AG09309 (cell line): ENCODE data around the gene RSPH9.
"Not testable (repeated sequence)": the region's sequence is repeated elsewhere in the genome, so short reads cannot be mapped to it uniquely, and the experiment has no call there.

Experiments used
- DNase-seq: peaks from one replicate; pipeline ENCODE4 v3.0.0-alpha.2; 2010; ENCODE audit warnings: low read depth
- H3K4me3 ChIP-seq: 2 replicates; pipeline ENCODE4 v1.5.1; 2011; ENCODE audit warnings: mild to moderate bottlenecking, low read depth, low read length, moderate library complexity; ENCODE audit not compliant: control insufficient read depth
- CTCF ChIP-seq: IDR thresholded peaks from 2 replicates; pipeline ENCODE4 v1.5.1; 2011; ENCODE audit warnings: mild to moderate bottlenecking, low read depth, low read length, inconsistent platforms; ENCODE audit not compliant: insufficient read depth, control insufficient read depth; ENCODE audit errors: missing control alignments

The RSPH9 gene

GRCh38 chr6:43657221-43657802, 12.5 kb downstream of the RSPH9 start:
- H3K4me3 ChIP-seq = no peak overlapping the region
- no peak for TF ChIP-seq CTCF
- DNase-seq = no peak

- DNase-seq = no peak
- H3K4me3 ChIP-seq = no peak overlapping the region
- TF ChIP-seq CTCF = no peak
Observed at GRCh38 chr6:43658161-43658560, 13.3 kb downstream of the RSPH9 start.

DNA sequence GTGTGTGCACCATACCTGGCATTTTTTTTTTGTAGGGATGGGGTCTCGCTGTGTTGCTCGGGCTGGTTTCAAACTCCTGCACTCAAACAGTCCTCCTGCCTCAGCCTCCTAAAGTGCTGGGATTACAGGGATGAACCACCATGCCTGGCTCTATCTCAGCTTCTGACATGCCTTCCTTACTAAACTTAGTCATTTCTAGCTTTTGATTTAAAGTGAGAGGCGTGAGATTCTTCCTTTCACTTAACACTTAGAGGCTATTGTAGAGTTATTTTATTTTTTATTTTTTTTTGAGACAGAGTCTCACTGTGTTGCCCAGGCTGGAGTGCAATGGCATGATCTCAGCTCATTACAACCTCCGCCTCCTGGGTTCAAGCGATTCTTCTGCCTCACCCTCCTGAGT, 18.1 kb downstream of the RSPH9 start:
- not testable (repeated sequence) for DNase-seq, H3K4me3 ChIP-seq

GRCh38 chr6:43665376-43665775, 20.5 kb downstream of the RSPH9 start:
- TF ChIP-seq CTCF = no peak
- no peak for DNase-seq
- no peak overlapping the region for H3K4me3 ChIP-seq

DNA sequence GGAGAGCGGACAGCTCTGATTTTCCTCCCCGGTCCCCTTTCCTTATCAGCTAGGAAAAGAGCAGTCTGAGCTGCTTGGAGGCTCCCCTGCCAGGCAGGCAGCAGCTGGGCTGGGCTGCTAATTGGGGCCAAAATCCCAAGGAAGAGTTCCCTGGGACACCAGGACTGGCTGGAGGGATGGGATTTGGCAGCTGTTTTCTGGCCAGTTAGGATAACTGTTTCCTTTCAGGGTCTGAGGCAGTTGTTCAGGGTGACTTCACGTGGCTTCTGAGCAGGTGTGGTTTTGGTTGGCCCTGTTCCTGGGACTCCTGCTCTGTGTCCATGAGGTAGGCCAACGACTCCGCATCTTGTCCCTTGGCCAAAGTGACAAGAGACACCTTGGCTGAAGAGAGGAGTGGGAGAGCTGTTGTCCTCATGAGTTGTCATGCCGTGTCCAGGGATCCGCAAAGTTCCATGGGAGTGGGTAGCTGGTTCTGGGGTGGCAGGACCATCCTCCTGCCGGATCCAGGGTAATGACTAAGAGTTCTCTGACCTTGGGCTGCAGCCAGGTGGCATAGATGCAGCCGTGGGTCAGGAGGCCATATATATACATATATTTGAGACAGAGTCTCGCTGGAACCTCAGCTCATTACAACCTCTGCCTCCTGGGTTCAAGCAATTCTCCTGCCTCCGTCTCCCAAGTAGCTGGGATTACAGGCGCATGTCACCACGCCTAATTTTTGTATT, 21.5 kb downstream of the RSPH9 start:
- no peak for TF ChIP-seq CTCF
- H3K4me3 ChIP-seq = no peak overlapping the region
- no peak for DNase-seq

DNA sequence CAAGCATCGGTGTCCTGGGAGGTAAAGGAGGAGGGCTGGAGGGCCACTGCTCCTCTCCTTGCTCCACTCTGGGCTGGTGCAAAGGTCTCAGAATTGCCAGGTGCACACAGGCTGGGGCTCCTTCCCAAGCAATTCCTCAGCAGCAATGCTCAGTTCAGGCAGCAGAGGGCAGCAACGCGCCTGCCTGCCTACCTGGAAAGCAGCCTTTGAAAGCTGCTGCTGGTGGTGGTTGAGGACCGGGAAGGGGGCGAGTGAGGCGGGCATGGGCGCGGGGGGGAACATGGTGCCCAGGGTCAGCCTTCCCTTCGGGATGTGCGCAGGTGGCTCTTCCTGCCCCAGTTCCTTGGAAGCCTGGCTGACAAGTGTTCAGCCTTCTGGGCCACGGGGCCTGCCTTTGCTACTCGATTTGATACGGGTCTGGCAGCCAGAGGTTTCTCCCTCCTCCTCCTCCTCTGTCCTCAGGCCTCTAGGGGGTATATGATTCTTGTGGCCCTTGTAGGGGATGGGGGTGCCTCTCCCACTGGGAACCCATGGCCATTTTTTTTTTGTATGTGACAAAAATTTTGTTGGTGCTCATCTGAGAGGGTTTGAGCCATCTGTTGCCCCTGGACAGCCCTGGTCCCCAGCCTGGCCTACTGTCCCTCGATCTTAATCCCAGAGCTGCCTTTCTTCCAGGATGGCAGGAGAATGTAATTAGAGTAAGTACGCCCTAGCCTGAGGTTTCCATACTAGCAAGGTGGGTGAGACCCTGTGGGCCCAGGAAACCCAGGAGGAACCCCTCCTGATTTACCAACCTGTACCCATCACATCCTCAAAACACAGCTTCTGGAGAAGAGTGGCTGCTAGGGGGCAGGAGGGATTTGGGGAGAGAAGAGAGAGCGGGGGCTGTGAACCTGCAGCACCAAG, 22.7 kb downstream of the RSPH9 start:
- TF ChIP-seq CTCF = peak; percentile 99
- no peak for DNase-seq
- peak overlapping the region; percentile 7; the same call in 1 of the 2 replicates for H3K4me3 ChIP-seq
